Activated naive CD8-positive, alpha-beta T cell treated with anti-CD3 and anti-CD28 coated beads, Interleukin-2, amount 50 U/mL, for 24 hours (primary cell): Measurements from ENCODE around the gene KDM4B.
A peak's percentile ranks its signal among the peaks of the same experiment; 100 is the strongest.

Experiments
- ATAC-seq: fragments of 150-1000 bp; cut with Tn5 transposase; one replicate; pipeline ENCODE4 v1.10.0; 2021
- DNase-seq: peaks from one replicate; pipeline ENCODE4 v3.0.0; 2021
- H3K27ac Mint-ChIP-seq: one replicate; pipeline ENCODE4 v1.8.0; 2021; ENCODE audit warnings: mild to moderate bottlenecking, mixed read lengths
- H3K27me3 Mint-ChIP-seq: one replicate; pipeline ENCODE4 v1.8.0; 2021; ENCODE audit warnings: mixed read lengths
- H3K36me3 Mint-ChIP-seq: one replicate; pipeline ENCODE4 v1.8.0; 2021; ENCODE audit warnings: low read depth, mixed read lengths
- H3K4me1 Mint-ChIP-seq: one replicate; pipeline ENCODE4 v1.8.0; 2021; ENCODE audit warnings: mixed read lengths
- H3K4me3 Mint-ChIP-seq: one replicate; pipeline ENCODE4 v1.8.0; 2021; ENCODE audit warnings: mild to moderate bottlenecking, moderate library complexity, mixed read lengths
- H3K9me3 Mint-ChIP-seq: one replicate; pipeline ENCODE4 v1.8.0; 2021; ENCODE audit warnings: mixed read lengths

The KDM4B gene

DNA sequence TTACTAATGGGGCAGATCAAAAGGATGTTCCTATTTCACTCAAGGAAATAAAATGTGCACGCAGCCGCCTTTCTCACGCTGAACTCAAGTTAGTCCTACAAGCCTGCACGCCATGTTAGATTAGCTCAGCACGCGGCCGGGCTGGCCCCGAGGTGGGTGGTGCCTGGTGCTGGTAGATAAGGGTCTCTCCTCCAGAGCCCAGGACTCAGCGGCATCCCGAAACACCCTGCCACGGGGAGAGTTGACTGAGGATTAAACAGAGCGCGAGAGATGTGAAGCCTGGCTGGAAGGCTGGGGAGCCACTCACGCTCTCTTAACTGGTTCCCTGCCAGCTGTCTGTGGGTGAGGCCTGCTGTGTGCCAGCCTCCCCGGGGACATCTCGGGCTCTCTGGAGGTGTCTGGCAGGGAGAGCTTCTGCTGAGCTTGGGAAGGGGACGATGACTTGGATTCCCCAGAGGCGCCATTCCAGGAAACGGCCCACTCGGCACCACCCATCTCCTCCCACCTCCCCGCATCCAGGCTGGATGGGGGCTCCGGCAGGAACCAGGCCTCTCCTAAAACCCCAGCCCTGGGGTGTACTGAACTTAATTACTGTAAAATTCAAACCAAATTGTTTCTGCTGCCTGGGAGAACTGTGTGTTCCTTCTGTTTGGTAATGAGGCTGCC is 122.2 kb downstream of the KDM4B start:
- no peaks in the 10 kb centered on the region for H3K4me1 Mint-ChIP-seq
- DNase-seq, result no peak

DNA sequence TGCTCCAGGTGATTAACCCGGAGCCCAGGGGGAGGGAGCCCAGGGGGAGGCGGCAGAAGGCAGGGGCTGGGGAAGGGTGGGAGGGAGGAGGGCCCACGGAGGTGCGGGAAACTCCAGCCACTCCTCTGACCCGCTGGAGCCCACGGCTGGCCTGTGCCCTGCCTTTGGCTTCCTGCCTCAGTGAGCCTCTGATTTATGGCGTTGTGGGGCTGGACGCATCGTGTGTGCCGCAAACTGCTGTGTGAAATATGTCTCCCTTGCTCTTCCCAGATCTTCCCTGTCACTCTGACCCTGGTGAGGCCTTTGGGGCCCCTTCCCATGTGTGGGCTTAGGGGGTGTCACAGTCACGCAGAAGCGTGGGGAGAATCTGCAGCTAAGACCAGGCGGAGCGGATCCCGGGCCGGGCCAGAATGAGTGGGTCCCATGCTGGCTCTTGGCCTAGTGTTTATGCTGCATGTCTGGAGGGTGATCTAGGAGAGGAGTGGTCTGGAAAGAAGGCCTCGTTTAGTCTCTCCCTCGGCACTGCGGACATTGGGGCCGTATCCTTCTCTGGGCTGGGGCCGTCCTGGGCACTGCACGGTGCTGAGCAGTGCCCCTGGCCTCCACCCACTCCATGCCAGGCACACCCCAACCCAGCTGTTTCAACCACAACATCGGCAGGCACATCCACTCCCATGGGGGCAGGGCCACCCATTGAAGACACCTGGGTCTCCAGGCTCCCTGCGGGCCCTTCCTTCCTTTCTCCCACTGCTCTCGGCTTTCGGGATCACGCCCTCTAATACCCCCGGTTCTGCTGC is 123.0 kb downstream of the KDM4B start:
- Mint-ChIP-seq H3K27me3 (no peaks in the 10 kb centered on the region), H3K4me3 (no peak overlapping the region), H3K4me1 (no peaks in the 10 kb centered on the region), H3K27ac (no peak overlapping the region), H3K9me3 (peaks cover 2% of the 10 kb centered on the region), H3K36me3 (peaks cover 2% of the 10 kb centered on the region)
- DNase-seq (no peak), ATAC-seq (no peak)

More for the DNA sequence above, 122.2 kb downstream of the KDM4B start:
- H3K9me3 Mint-ChIP-seq, result no peaks in the 10 kb centered on the region
- H3K4me3 Mint-ChIP-seq, result no peak overlapping the region
- H3K27ac Mint-ChIP-seq, result no peak overlapping the region
- H3K36me3 Mint-ChIP-seq, result no peaks in the 10 kb centered on the region
- no peaks in the 10 kb centered on the region for H3K27me3 Mint-ChIP-seq
- no peak for ATAC-seq

DNA sequence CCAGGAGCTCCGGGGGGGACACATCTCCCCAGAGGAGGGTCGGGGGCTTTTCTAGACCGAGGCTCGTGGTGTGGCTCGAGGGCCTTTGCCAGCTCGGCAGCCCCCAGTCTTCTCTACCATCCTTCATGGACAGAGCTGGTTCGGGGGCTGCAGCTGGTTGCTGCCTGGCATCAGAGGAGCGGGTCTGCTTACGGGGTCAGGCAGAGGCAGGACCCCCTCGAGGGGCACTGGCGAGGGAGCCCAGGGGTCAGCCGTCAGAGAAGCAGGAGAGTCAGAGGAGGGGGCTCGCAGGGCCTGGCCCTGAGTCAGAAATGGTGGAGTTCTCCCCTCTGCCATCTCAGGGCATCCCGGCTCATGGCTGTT is 123.5 kb downstream of the KDM4B start:
- H3K36me3 Mint-ChIP-seq, result peaks cover 8% of the 10 kb centered on the region
- H3K27ac Mint-ChIP-seq, result no peak overlapping the region
- ATAC-seq (no peak), DNase-seq (no peak)
- H3K4me1 Mint-ChIP-seq, result no peaks in the 10 kb centered on the region
- H3K9me3 Mint-ChIP-seq, result peaks cover 5% of the 10 kb centered on the region
- H3K27me3 Mint-ChIP-seq, result no peaks in the 10 kb centered on the region
- H3K4me3 Mint-ChIP-seq, result no peak overlapping the region

DNA sequence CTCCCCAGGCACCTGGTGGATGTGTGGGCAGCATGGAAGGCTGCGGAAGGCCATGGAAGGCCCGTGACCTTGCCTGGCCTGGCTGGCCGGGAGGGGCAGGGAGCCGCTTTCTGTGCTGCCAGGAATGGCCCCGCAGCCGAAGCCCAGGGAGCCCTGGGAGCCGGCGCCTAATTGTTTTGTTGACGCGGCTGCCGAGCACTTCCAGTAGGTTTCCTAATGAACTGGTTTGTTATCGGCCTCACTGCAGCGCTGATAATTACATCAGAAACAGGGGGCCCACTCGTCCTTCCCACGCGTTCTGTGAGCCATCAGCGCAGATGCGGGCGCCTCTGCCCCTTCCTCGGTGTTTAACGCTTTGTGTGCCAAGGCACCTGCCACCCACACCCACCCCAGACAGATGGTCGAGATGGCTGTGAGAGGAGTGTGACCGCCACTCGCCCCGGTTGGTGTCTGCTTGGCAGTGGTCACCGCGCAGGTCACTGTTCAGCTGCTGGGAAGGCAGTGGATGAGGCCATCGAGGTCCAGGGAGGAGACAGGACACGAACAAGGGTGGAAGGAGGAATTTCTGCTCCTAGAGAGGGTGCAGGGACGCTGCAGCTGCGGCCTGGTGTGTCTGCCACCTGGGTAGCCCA is 124.5 kb downstream of the KDM4B start:
- no peak for ATAC-seq
- Mint-ChIP-seq H3K27me3 (no peaks in the 10 kb centered on the region), H3K27ac (no peak overlapping the region), H3K9me3 (peaks cover 5% of the 10 kb centered on the region), H3K4me3 (no peak overlapping the region), H3K4me1 (no peaks in the 10 kb centered on the region), H3K36me3 (peaks cover 12% of the 10 kb centered on the region)
- DNase-seq, result no peak

DNA sequence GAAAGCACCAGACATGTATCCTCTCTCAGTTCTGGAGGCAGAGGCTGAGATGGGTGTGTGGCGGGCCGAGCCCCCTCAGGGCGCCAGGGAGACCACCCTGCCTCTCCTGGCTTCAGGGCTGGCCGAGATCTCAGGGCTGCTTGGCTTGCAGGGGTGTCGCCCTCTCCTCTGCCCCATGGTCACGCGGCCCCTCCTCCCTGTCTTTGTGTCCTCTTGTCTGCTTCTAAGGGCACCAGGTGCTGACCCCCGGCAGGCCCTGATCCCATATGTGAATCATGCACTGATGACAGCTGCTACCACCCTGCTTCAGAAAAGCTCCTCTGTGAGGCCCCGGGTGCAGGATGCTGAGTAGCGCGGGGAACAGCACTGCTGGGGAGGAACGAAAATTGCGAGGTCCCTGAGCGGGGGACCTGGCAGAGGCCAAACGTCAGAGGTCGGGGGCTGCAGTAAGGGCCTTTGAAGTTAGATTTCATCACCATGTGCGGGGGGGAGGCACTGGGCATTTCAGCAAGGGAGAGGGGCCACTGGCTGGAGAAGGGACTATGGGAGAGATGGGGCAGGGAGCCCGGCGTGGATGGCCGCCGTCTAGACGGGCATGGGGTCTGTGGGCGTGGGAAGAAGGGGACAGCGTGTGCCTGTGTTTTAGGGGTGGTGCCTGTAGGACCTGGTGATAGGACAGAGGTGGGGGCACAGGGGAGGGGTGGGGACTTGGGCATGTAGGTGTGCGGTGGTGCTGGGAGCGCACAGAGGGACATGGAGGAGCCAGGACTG is 125.2 kb downstream of the KDM4B start:
- H3K9me3 Mint-ChIP-seq, result peaks cover 5% of the 10 kb centered on the region
- ATAC-seq (no peak), DNase-seq (no peak)
- no peak overlapping the region for H3K4me3 Mint-ChIP-seq
- H3K36me3 Mint-ChIP-seq, result peaks cover 19% of the 10 kb centered on the region
- H3K27ac Mint-ChIP-seq, result no peak overlapping the region
- H3K27me3 Mint-ChIP-seq, result no peaks in the 10 kb centered on the region
- no peaks in the 10 kb centered on the region for H3K4me1 Mint-ChIP-seq

DNA sequence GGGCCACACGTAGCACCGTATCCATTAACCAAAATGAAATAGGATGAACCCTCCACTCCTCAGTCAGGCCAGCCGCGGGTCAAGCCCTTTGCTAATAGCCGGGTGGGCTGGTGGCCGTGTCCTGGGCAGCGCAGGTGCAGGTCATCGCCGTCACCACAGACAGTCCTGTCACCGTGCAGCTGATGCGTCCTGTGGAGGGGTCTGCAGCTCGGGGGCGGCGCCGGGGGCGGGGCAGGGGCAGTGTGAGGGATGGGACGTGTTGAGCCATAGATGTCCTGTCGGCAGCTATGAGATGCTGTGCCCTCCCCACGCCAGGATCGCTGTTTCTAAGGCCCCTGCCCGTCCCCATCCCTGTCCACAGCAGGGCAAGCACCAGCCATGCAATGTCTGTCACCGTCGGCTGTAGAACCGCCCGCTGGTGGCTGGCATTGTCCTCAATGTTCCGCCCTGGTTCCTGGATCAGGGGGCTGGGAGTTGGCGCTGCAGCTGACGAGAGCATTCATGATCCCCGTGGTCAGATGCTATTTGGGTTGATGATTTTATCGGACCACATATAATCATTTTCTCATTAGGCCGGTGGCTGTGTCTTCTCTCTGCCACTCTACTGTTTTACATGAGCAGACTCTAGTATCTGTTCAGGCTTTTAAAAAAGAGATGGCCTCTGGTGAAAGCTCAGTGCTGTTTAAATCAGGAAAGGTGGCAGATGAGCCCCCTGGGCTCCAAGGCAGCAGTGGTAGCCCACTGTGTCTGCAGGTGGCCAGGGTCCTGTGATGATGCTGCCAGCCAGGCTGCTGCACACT is 126.1 kb downstream of the KDM4B start:
- no peaks in the 10 kb centered on the region for H3K27me3 Mint-ChIP-seq
- DNase-seq (no peak), ATAC-seq (no peak)

DNA sequence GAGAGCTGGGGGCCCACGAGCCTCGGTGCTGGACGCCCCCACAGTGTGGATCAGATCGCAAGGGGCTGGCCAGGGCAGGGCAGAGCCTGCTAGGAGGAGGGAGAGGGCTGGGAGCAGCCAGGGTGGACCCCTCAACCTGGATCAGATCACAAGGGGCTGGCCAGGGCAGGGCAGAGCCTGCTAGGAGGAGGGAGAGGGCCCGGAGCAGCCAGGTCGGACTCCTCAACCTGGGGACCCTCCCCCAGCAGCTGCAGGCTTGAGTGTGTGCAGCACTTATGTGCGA is 126.6 kb downstream of the KDM4B start:
- no peaks in the 10 kb centered on the region for H3K4me1 Mint-ChIP-seq

More for the DNA sequence above, 126.1 kb downstream of the KDM4B start:
- H3K27ac Mint-ChIP-seq, result no peak overlapping the region
- H3K4me1 Mint-ChIP-seq, result no peaks in the 10 kb centered on the region
- H3K36me3 Mint-ChIP-seq, result peaks cover 26% of the 10 kb centered on the region
- H3K9me3 Mint-ChIP-seq, result peaks cover 5% of the 10 kb centered on the region
- H3K4me3 Mint-ChIP-seq, result no peak overlapping the region

DNA sequence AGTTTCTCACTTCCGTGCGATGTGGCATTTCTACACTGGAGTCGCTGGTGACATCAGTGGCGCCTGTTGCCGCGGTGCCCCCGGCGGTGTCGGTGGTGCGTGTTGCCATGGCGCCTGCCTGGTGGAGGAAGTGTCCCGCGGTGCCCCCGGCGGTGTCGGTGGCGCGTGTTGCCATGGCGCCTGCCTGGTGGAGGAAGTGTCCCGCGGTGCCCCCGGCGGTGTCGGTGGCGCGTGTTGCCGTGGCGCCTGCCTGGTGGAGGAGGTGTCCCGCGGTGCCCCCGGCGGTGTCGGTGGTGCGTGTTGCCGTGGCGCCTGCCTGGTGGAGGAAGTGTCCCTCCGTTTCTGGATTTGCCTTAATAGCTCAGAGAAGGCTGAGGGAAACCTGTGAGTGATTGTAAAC is 127.6 kb downstream of the KDM4B start:
- peaks cover 35% of the 10 kb centered on the region for H3K36me3 Mint-ChIP-seq
- no peaks in the 10 kb centered on the region for H3K4me1 Mint-ChIP-seq
- ATAC-seq, result no peak
- H3K4me3 Mint-ChIP-seq, result no peak overlapping the region
- no peak for DNase-seq
- H3K27me3 Mint-ChIP-seq, result no peaks in the 10 kb centered on the region
- H3K27ac Mint-ChIP-seq, result no peak overlapping the region
- peaks cover 10% of the 10 kb centered on the region for H3K9me3 Mint-ChIP-seq

More for the DNA sequence above, 126.6 kb downstream of the KDM4B start:
- H3K27me3 Mint-ChIP-seq, result no peaks in the 10 kb centered on the region
- DNase-seq, result no peak
- no peak overlapping the region for H3K4me3 Mint-ChIP-seq
- no peak overlapping the region for H3K27ac Mint-ChIP-seq
- peaks cover 31% of the 10 kb centered on the region for H3K36me3 Mint-ChIP-seq
- no peak for ATAC-seq
- peaks cover 10% of the 10 kb centered on the region for H3K9me3 Mint-ChIP-seq

DNA sequence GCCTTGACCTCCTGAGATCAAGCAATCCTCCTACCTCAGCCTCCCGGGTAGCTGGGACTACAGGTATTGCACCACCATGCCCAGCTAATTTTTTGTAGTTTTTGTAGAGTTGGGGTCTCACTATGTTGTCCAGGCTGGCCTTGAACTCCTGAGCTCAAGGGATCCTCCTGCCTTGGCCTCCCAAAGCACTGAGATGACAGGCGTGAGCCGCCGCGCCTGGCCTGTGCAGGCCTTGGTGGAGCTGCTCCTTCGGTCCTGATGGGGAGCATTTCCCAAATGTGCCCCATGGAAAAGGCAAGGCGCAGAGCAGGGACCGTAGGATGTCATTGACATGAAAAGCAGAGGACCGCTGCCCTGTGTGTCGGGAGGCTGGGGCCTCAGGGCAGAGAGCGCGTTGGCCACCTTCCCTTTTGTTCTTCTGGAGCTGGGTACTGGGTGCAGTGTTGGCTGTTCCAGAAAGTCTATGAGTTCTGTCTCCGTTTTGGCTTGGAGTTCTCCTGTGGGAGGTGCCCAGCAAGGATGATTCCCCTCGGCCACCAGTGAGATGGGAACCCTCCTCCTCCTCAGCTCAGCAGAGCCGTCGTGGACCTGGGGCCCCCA is 128.5 kb downstream of the KDM4B start:
- H3K4me1 Mint-ChIP-seq, result no peaks in the 10 kb centered on the region
- H3K27ac Mint-ChIP-seq, result no peak overlapping the region
- H3K27me3 Mint-ChIP-seq, result no peaks in the 10 kb centered on the region

DNA sequence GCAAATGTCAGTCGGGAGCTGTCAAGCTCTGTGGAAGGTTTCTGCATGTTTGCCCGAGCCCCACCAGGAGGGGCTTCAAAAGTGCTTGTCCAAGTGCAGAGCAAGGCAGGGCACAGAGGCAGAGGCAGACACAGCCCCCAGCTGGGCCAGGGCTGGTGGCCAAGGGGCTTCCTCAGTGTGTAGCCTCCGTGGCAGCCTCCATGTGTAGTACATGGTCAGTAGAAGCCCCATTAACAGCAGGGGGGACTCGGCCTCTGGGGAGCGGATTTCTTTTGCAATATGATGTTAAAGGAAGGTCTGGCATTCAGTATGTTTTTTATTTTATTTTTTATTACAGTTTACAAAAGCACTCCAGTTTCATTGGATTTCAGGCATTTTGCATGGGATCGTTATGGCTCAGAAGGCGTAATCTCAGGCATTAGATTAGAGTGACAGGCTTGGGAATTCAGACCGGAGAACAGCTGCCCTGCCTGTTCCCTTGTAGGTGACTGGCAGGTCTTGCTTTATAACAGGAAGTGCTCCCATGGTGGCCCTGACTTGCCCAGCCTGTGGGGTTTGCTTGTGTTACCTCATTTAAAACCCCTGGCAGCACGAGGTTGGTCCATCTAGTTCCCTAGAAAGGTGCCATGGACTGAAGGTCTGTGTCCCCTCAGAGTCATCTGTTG is 129.2 kb downstream of the KDM4B start:
- H3K4me3 Mint-ChIP-seq, result no peak overlapping the region
- no peak for ATAC-seq
- H3K27me3 Mint-ChIP-seq, result no peaks in the 10 kb centered on the region
- no peak overlapping the region for H3K27ac Mint-ChIP-seq
- peaks cover 10% of the 10 kb centered on the region for H3K9me3 Mint-ChIP-seq
- H3K36me3 Mint-ChIP-seq, result peaks cover 35% of the 10 kb centered on the region
- no peak for DNase-seq
- no peaks in the 10 kb centered on the region for H3K4me1 Mint-ChIP-seq

More for the DNA sequence above, 128.5 kb downstream of the KDM4B start:
- DNase-seq, result no peak
- H3K36me3 Mint-ChIP-seq, result peaks cover 35% of the 10 kb centered on the region
- H3K4me3 Mint-ChIP-seq, result no peak overlapping the region
- no peak for ATAC-seq
- H3K9me3 Mint-ChIP-seq, result peaks cover 10% of the 10 kb centered on the region

DNA sequence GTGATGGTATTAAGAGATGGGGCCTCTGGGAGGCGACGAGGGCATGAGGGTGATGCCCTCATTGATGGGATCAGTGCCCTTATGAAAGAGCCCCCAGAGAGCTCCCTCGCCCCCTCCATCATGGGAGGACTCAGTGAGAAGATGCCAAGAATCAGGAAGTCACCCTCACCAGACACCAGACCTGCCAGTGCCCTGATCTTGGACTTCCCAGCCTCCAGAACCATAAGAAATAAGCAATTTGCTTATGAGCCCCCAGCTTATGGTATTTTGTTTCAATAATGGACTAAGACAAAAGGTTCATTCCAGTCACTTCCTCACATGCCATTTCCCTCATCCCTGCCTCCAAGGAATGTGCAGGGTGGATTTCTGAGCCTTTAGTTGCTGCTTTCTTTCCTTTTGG is 129.7 kb downstream of the KDM4B start:
- Mint-ChIP-seq H3K4me1 (no peaks in the 10 kb centered on the region), H3K9me3 (peaks cover 10% of the 10 kb centered on the region), H3K4me3 (no peak overlapping the region), H3K36me3 (peaks cover 35% of the 10 kb centered on the region), H3K27me3 (no peaks in the 10 kb centered on the region), H3K27ac (no peak overlapping the region)
- DNase-seq, result no peak
- ATAC-seq, result no peak

DNA sequence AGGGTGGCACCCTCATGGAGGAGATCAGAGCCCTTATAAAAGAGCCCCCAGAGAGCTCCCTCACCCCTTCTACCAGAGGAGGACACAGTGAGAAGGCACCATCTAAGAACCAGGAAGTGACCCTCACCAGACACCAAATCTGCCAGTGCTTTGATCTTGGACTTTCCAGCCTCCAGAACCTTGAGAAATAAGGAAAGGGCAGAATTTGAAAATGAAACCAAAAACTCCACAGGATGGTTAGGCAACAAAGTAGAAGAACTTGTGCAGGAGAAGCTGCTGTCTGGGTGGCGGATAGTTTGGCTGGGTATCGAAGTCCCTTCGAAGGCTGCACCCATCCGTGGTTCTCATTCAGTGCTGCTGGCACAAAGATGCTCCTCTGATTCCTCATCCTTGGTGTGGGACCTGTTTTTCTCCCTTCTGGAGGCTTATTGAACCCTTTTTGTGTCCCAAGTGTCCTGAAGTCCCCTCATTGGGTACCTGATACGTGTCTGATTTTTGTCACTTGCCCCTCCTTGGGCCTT is 130.8 kb downstream of the KDM4B start:
- DNase-seq (peak; percentile 13), ATAC-seq (no peak)
- peaks cover 10% of the 10 kb centered on the region for H3K9me3 Mint-ChIP-seq
- no peaks in the 10 kb centered on the region for H3K4me1 Mint-ChIP-seq
- no peak overlapping the region for H3K27ac Mint-ChIP-seq
- H3K36me3 Mint-ChIP-seq, result peaks cover 35% of the 10 kb centered on the region
- no peaks in the 10 kb centered on the region for H3K27me3 Mint-ChIP-seq
- no peak overlapping the region for H3K4me3 Mint-ChIP-seq

DNA sequence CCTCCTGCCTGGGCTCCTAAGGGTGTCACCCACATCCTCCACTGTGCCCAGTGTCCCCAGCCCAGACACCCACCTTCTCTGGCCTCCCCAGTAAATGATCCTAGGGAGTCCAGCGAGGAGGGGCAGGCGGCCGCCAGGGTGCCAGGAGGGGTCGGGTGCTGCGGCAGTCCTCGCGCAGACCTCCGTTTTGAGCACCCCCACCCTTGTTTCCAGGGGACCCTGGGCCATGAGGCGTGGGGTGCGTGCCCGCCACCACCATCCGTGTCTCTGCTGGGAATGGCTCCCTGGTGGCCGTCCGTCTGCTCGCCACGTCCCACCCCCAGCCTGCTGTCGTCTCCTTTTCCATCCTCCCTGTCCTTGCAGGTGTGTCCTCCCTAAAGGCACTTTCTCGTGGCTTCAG is 133.0 kb downstream of the KDM4B start:
- ATAC-seq, result no peak
- no peaks in the 10 kb centered on the region for H3K27me3 Mint-ChIP-seq
- H3K27ac Mint-ChIP-seq, result no peak overlapping the region
- H3K4me1 Mint-ChIP-seq, result no peaks in the 10 kb centered on the region
- peaks cover 8% of the 10 kb centered on the region for H3K9me3 Mint-ChIP-seq
- DNase-seq, result no peak
- peaks cover 38% of the 10 kb centered on the region for H3K36me3 Mint-ChIP-seq
- no peak overlapping the region for H3K4me3 Mint-ChIP-seq
